Glutamatergic neuron (in vitro differentiated cells): ENCODE measurements around the gene ASB2. TPM values are rescaled to one million over a fixed set of nuclear protein-coding genes. Genes with fewer than 3 reads are reported as not detected.

Experiments used
- DNase-seq: peaks from one replicate; pipeline ENCODE4 v3.0.0; 2022
- H3K27ac Mint-ChIP-seq: one replicate; pipeline ENCODE4 v1.8.0; 2020; ENCODE audit warnings: mild to moderate bottlenecking, mixed read lengths, inconsistent platforms; ENCODE audit not compliant: unreplicated experiment
- H3K27me3 Mint-ChIP-seq: one replicate; pipeline ENCODE4 v1.8.0; 2020; ENCODE audit warnings: mild to moderate bottlenecking, moderate library complexity, mixed read lengths, inconsistent platforms; ENCODE audit not compliant: unreplicated experiment
- H3K36me3 Mint-ChIP-seq: one replicate; pipeline ENCODE4 v1.8.0; 2020; ENCODE audit warnings: mild to moderate bottlenecking, mixed read lengths, inconsistent platforms; ENCODE audit not compliant: unreplicated experiment
- H3K4me1 Mint-ChIP-seq: one replicate; pipeline ENCODE4 v1.8.0; 2020; ENCODE audit warnings: mild to moderate bottlenecking, low read depth, mixed read lengths, inconsistent platforms; ENCODE audit not compliant: unreplicated experiment
- H3K4me3 Mint-ChIP-seq: one replicate; pipeline ENCODE4 v1.8.0; 2020; ENCODE audit warnings: mild to moderate bottlenecking, mixed read lengths, inconsistent platforms; ENCODE audit not compliant: unreplicated experiment
- H3K9me3 Mint-ChIP-seq: one replicate; pipeline ENCODE4 v1.8.0; 2020; ENCODE audit warnings: mild to moderate bottlenecking, moderate library complexity, mixed read lengths, inconsistent platforms; ENCODE audit not compliant: unreplicated experiment
- CTCF ChIP-seq: fragments of 200-600 bp; sonication (generic); IDR thresholded peaks from one replicate; pipeline ENCODE4 v1.5.0; 2021; ENCODE audit not compliant: partially characterized antibody, unreplicated experiment
- total RNA-seq: library from RNA; stranded (reverse); fragmentation: NEBNext Ultra II Directional; extraction: Animal tissue kit (Norgen Biotek cat#: 25700); gene quantifications from one replicate; pipeline ENCODE4 v1.2.1, GENCODE V29; 2021; ENCODE audit not compliant: unreplicated experiment

Gene ASB2
- total RNA-seq, 1 donor from 2014 or later, result 16.6 TPM

- no peaks in the 10 kb centered on the region for H3K36me3 Mint-ChIP-seq
- no peak overlapping the region for H3K27ac Mint-ChIP-seq
- H3K27me3 Mint-ChIP-seq, result peaks cover 12% of the 10 kb centered on the region
- H3K9me3 Mint-ChIP-seq, result peaks cover 8% of the 10 kb centered on the region
- peaks cover 19% of the 10 kb centered on the region for H3K4me1 Mint-ChIP-seq
- no peak overlapping the region for H3K4me3 Mint-ChIP-seq
- no peak for DNase-seq
- TF ChIP-seq CTCF, result no peak
Observed at GRCh38 chr14:93997916-93998870, 21.8 kb upstream of the ASB2 start.

GRCh38 chr14:93997082-93997481, 20.7 kb upstream of the ASB2 start, which contains the start of gene CCDC197:
Gene CCDC197 (plus strand): TSS chr14:93997301. CDS start chr14:93998132, 831 bp downstream.
- Mint-ChIP-seq H3K36me3 (no peaks in the 10 kb centered on the region), H3K27me3 (peaks cover 13% of the 10 kb centered on the region), H3K4me3 (no peak within 1 kb of the TSS), H3K27ac (no peak within 1 kb of the TSS), H3K4me1 (peaks cover 19% of the 10 kb centered on the region), H3K9me3 (peaks cover 9% of the 10 kb centered on the region)
- TF ChIP-seq CTCF, result no peak
- DNase-seq, result no peak

- Mint-ChIP-seq H3K27ac (no peak overlapping the region), H3K36me3 (no peaks in the 10 kb centered on the region), H3K4me3 (no peak overlapping the region), H3K27me3 (peaks cover 12% of the 10 kb centered on the region), H3K4me1 (peaks cover 16% of the 10 kb centered on the region), H3K9me3 (peaks cover 7% of the 10 kb centered on the region)
- no peak for DNase-seq
- TF ChIP-seq CTCF, result no peak
Observed at GRCh38 chr14:93996130-93996695, 19.8 kb upstream of the ASB2 start.

GRCh38 chr14:93994919-93995682, 18.7 kb upstream of the ASB2 start:
- H3K4me3 Mint-ChIP-seq, result no peak overlapping the region
- DNase-seq, result no peak
- H3K36me3 Mint-ChIP-seq, result no peaks in the 10 kb centered on the region
- H3K27ac Mint-ChIP-seq, result no peak overlapping the region
- peaks cover 10% of the 10 kb centered on the region for H3K27me3 Mint-ChIP-seq
- TF ChIP-seq CTCF, result no peak
- H3K4me1 Mint-ChIP-seq, result peaks cover 16% of the 10 kb centered on the region
- peaks cover 8% of the 10 kb centered on the region for H3K9me3 Mint-ChIP-seq
